Pancreas (tissue), 10 donors: ENCODE measurements around the gene SLC17A7. TPM values are rescaled to one million over a fixed set of nuclear protein-coding genes. Genes with fewer than 3 reads are reported as not detected.

Experiments used
- ATAC-seq, 4 donors: fragments of 200-7000 bp; cut with Tn5 transposase; one replicate each; pipeline versions ENCODE4 v1.8.0 to v1.9.1; 2020; ENCODE audit warnings: mild to moderate bottlenecking in 4 of 4, moderate library complexity in 4 of 4
- DNase-seq, 6 donors: peaks; one replicate each; pipeline ENCODE4 v3.0.0-alpha.2; 2020
- FAIRE-seq: peaks from 2 replicates; lab custom pipeline; 2012; peaks lifted over from hg19 to GRCh38; lab: Jason Lieb, UNC
- H3K27ac ChIP-seq, 4 donors: fragments of 200-600 bp; sonication (generic); 1 replicate in 3 of 4; 2 replicates in 1 of 4; pipeline versions ENCODE4 v1.5.0 to v1.8.0; 2020
- H3K27me3 ChIP-seq, 4 donors: fragments of 200-600 bp; one replicate each; pipeline ENCODE4 v1.8.0; 2021
- H3K36me3 ChIP-seq, 3 donors: fragments of 200-600 bp; sonication (generic) in 1 of 3; one replicate each; pipeline versions ENCODE4 v1.5.0 to v1.8.0; 2020 to 2021
- H3K4me1 ChIP-seq, 3 donors: fragments of 200-600 bp; one replicate each; pipeline ENCODE4 v1.8.0; 2021
- H3K4me3 ChIP-seq, 4 donors: fragments of 200-600 bp; sonication (generic) in 2 of 4; one replicate each; pipeline versions ENCODE4 v1.5.0 to v1.8.0; 2020 to 2021
- H3K9me3 ChIP-seq, 4 donors: fragments of 200-600 bp; one replicate each; pipeline ENCODE4 v1.8.0; 2021
- CTCF ChIP-seq, 4 donors: fragments of 200-600 bp; sonication (generic) in 3 of 4; IDR thresholded peaks; one replicate each; pipeline versions ENCODE4 v1.5.0 to v1.8.0; 2021; ENCODE audit warnings: antibody characterized with exemption in 4 of 4
- WGBS, 2 donors: extraction: QIAGEN DNeasy Blood & Tissue Kit; methylation state at CpG; one replicate each; pipeline ENCODE4 v1.1.7; 2013; 5-methylcytosine and 5-hydroxymethylcytosine counted together
- intact Hi-C, 3 donors: fragments of 100-400 bp; cut with DNase I; formaldehyde crosslinking; loops; one replicate each; pipeline versions ENCODE4 v1.11.1 to v1.14.2; 2022
- polyA plus RNA-seq, 2 donors: library from polyadenylated mRNA; stranded (reverse); fragments of 200-250 nt; gene quantifications; one replicate each; pipeline ENCODE4 v1.2.3, GENCODE V29; 2013
- total RNA-seq, 6 donors: library from RNA; stranded (reverse); fragmentation: NEBNext Ultra II Directional in 4 of 6; extraction: Animal tissue kit (Norgen Biotek cat#: 25700) in 4 of 6; gene quantifications; one replicate each; pipeline versions ENCODE4 v1.2.1 to v1.2.4, GENCODE V29; 2021 to 2023
- donor health status: healthy with polysubstance abuse.
- donor health status: DM: no; HTN: no; CAD: no; lungs with moderate emphysema.
- donor health status: DM: no; HTN: no; CAD: no.
- donor health status: control.
- donor health status: control.
- donor health status: Bipolar disorder and iron deficiency.
- donor health status: DM: yes; HTN: yes; CAD: no.
- donor health status: DM: no; HTN: no; CAD: no.
- donor health status: DM: no; HTN: no; CAD: no.
- donor health status: DM: yes; HTN: yes; CAD: no.

The SLC17A7 gene
- total and polyA plus RNA-seq, 8 donors, result 0.13 to 0.53 (median 0.31) TPM; not detected in 1

- intact Hi-C loops, result no loop called here
- 0 to 1% methylated on average over 42 of the region's 42 CpGs for WGBS, 2 donors
- peak; percentile 65 for FAIRE-seq
- Histone ChIP-seq H3K4me3 (peak within 1 kb of the TSS; percentile 64 to 80 (median 72)), H3K4me1 (peaks cover 0 to 7% (median 5%) of the 10 kb centered on the region in 3 donors), H3K9me3 (no peaks in the 10 kb centered on the region), H3K27me3 (no peaks in the 10 kb centered on the region), H3K27ac (peak within 1 kb of the TSS; percentile 85 to 95 (median 88)), H3K36me3 (no peaks in the 10 kb centered on the region)
- ATAC-seq, result peak; percentile 74 to 85 (median 80)
- TF ChIP-seq CTCF (IDR thresholded peaks at IDR 0.05), result peak in 1 of 4 donors; percentile 9
- DNase-seq, result peak; percentile 83 to 98 (median 97)
Observed at GRCh38 chr19:49451430-49452181, 10.3 kb upstream of the SLC17A7 start, which contains the start of gene PIH1D1. TSS of gene PIH1D1 (minus strand) at chr19:49451814. CDS start at chr19:49451574, 240 bp downstream.

GRCh38 chr19:49450405-49450804 lies 9.1 kb upstream of the SLC17A7 start:
- Histone ChIP-seq H3K4me3 (peak overlapping the region in 1 of 4 donors; percentile 68), H3K9me3 (no peaks in the 10 kb centered on the region), H3K27me3 (no peaks in the 10 kb centered on the region), H3K4me1 (peaks cover 0 to 7% (median 5%) of the 10 kb centered on the region in 3 donors), H3K27ac (no peak overlapping the region), H3K36me3 (no peaks in the 10 kb centered on the region)
- no peak for ATAC-seq
- no peak for TF ChIP-seq CTCF (IDR thresholded peaks at IDR 0.05)
- intact Hi-C loops, result no loop called here
- WGBS, 2 donors, result 79 to 80% methylated on average over 7 of the region's 7 CpGs
- DNase-seq, result no peak
- no peak for FAIRE-seq

- no peak for FAIRE-seq
- peaks cover 0 to 5% (median 4%) of the 10 kb centered on the region in 3 donors for H3K4me1 ChIP-seq
- no peaks in the 10 kb centered on the region for H3K27me3 ChIP-seq
- ATAC-seq, result no peak
- TF ChIP-seq CTCF (IDR thresholded peaks at IDR 0.05), result no peak
- no peaks in the 10 kb centered on the region for H3K9me3 ChIP-seq
- 92 to 96% methylated on average over 6 of the region's 6 CpGs for WGBS, 2 donors
- no peak overlapping the region for H3K27ac ChIP-seq
- no peak for DNase-seq
- H3K36me3 ChIP-seq, result no peaks in the 10 kb centered on the region
- no peak overlapping the region for H3K4me3 ChIP-seq
- intact Hi-C loops, result loop anchor here in 2 of 3 donors (10.0 kb wide), 2 partner anchors 54 to 224 kb away; no protein-coding TSS in a partner anchor
Observed at GRCh38 chr19:49448432-49448786, 7.1 kb upstream of the SLC17A7 start.

GRCh38 chr19:49447485-49448431 lies 6.4 kb upstream of the SLC17A7 start:
- H3K36me3 ChIP-seq, result no peaks in the 10 kb centered on the region
- ATAC-seq, result no peak
- no peak for FAIRE-seq
- H3K4me1 ChIP-seq, result peaks cover 0 to 5% (median 4%) of the 10 kb centered on the region in 3 donors
- no peak overlapping the region for H3K27ac ChIP-seq
- H3K9me3 ChIP-seq, result no peaks in the 10 kb centered on the region
- no peak overlapping the region for H3K4me3 ChIP-seq
- no peak for TF ChIP-seq CTCF (IDR thresholded peaks at IDR 0.05)
- no peaks in the 10 kb centered on the region for H3K27me3 ChIP-seq
- DNase-seq, result peak in 3 of 6 donors; percentile 39 to 79 (median 76)
- intact Hi-C loops, result loop anchor here in 2 of 3 donors (10.0 kb wide), 2 partner anchors 53 to 223 kb away; no protein-coding TSS in a partner anchor
- 85 to 87% methylated on average over 32 of the region's 32 CpGs for WGBS, 2 donors
